ENCODE data around the gene TFRC.

DNA sequence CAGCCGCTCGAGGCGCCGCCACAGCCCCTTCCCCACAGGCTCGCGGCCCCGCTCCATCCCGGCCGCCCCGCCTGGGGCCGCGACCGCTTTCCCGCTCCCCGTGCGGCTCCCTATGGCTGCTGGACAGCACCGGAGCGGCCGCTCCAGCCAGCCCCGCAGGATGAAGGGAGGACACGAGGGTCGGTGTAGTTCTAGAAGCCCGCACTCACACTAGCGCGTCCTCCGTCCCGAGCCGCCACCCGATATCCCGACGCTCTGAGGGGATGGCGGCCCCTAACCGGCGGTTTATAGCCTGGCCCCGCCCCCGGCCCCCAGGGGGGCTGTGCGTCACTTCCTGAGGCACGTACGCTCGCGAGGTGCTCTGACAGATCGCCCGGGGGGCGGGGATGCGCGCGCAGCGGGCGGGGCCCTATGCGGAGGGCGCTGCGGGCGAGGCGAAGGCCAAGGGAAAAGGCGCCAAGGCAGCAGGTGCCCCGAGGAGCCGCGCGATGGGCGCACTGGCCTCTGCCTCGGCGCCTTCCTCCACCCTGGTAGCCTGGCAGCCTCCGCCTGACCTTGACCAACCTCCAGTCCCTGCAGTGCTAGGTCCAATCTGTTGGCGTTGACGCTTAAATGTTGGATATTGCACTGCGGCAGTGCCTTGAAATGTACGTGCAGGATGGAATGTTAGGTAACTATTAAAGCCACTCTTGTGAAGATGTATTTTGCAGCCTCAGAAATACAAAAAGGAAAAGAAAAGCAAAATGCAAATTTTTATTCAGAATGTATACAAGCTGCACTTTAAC, at the start of gene TFRC:
- TF ChIP-seq, protein P1, sequence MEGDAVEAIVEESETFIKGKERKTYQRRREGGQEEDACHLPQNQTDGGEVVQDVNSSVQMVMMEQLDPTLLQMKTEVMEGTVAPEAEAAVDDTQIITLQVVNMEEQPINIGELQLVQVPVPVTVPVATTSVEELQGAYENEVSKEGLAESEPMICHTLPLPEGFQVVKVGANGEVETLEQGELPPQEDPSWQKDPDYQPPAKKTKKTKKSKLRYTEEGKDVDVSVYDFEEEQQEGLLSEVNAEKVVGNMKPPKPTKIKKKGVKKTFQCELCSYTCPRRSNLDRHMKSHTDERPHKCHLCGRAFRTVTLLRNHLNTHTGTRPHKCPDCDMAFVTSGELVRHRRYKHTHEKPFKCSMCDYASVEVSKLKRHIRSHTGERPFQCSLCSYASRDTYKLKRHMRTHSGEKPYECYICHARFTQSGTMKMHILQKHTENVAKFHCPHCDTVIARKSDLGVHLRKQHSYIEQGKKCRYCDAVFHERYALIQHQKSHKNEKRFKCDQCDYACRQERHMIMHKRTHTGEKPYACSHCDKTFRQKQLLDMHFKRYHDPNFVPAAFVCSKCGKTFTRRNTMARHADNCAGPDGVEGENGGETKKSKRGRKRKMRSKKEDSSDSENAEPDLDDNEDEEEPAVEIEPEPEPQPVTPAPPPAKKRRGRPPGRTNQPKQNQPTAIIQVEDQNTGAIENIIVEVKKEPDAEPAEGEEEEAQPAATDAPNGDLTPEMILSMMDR (conservative IDR thresholded peaks at IDR 0.05; ENCODE audit: low read depth, low read length), result no peak
- no peak for TF ChIP-seq EZH2 (IDR thresholded peaks at IDR 0.05; ENCODE audit: borderline replicate concordance, low read depth, low read length, poor library complexity, severe bottlenecking)

Measured in A673 (cell line).